ENCODE results near the gene GNAS.
A peak's percentile ranks its signal among the peaks of the same experiment; 100 is the strongest.

Gene GNAS

DNA sequence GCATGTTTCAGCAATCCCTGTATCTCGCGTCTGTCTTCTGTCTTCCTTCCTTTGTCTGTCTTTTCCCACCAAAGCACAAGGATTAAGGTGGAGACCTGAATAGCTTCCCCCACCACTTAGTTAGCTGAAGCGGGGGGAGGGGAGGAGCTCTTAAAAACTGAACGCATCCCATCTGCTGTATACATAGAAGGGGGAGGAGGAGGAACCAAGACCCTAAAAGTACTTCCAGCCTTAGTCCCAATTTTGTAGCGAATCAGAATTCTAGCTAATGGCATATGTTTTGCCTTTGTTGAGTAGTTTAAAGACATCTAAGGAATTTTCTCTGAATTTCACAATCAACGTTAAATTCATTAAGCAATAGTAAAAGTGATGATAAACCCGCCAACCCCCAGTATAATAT lies 47.9 kb downstream of the GNAS start:
- no peak for DNase-seq

DNA sequence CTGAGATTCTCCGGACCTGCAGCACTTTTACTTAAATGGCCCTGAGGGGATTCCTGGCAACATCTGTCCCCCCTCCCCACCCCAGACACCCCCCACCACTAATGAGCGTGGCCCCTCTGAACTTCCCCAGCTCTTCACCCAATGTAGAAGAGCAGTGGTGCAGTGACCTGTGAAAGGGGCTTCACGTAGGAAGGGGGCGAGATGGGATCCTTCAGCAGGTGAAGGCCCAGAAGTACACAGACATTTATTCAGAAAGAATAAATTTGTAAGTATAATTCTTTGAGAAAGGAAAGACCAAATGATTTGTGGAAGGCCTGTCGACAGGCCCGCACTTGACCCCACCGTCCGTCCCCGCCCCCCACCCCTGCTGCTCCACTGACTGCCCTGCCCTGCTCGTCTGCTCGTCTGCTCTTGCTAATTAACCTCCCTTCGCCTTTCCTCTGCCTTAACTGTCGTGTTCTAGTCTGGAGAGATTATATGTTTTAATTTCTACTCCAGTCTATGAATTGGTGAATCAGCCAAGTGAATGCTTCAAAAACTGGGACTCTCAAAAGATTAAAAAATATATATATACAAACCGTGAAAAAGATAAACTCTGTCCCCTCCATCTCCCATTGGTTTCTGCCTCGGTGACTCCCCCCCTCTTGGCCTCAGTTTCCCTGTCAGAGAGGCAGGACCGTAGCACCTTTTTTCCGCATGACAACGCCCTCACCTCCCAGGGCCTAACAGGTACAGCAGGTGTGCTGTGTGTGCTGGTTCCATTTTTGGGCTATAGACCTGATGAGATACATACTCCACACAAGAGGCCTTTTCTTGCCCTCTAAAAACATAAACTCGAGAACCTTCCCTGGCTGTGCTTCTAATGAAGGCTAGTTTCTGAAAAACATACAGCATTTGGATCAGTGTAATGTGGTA lies 49.2 kb downstream of the GNAS start:
- DNase-seq: no peak

DNA sequence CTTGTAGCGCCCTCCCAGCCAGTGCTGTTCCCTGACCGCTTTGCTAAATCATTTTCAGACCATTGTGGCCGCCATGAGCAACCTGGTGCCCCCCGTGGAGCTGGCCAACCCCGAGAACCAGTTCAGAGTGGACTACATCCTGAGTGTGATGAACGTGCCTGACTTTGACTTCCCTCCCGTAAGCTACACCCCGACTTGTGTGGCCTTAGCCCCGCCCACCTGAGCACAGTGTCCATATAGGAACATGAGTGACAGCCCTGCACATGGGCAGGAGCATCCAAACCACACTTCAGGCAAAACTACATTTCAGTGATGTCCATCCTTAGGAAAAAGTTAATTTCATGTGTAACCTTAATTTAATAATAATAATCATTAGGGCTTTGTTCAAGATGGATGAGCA lies 51.1 kb downstream of the GNAS start:
- DNase-seq: no peak

DNA sequence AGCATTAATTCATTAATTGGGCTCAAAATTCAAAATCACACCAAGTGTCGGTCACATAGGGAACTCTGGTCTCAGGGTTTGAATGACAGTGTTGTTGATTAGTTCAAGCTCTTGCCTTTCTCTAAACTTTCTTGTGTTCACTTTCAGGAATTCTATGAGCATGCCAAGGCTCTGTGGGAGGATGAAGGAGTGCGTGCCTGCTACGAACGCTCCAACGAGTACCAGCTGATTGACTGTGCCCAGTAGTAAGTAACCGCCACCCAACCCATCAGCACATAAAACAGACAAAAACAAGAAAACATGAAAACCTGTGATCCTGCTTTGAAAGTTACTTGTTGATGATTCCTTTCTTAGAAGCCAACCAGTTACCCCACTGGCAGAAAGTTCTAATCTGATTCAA lies 52.7 kb downstream of the GNAS start:
- DNase-seq: no peak

- DNase-seq: no peak
These were observed 53.6 kb downstream of the GNAS start for GRCh38 chr20:58906111-58906510.

GRCh38 chr20:58906894-58907293 lies 54.4 kb downstream of the GNAS start:
- peak; percentile 58 to 63 (median 58) for DNase-seq

- peak; percentile 91 to 96 (median 93) for DNase-seq
These were observed 55.0 kb downstream of the GNAS start for GRCh38 chr20:58907320-58908137.

- DNase-seq: no peak
These were observed 55.7 kb downstream of the GNAS start for GRCh38 chr20:58908221-58908620.

- no peak for DNase-seq
These were observed 56.4 kb downstream of the GNAS start for GRCh38 chr20:58908941-58909340.

DNA sequence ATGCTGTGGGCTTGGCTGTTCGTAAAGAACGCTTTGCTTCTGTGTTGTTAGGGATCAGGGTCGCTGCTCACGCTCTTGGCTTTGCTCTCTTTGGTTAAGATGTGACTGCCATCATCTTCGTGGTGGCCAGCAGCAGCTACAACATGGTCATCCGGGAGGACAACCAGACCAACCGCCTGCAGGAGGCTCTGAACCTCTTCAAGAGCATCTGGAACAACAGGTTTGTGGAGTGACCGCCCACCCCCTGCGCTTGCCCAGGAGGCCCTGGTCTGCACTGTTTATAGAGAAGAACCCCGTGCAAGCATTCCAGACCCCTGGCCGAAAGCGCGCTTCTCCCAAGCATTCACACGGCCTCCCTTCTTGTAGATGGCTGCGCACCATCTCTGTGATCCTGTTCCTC lies 57.1 kb downstream of the GNAS start:
- no peak for DNase-seq

GRCh38 chr20:58910473-58910872 lies 58.0 kb downstream of the GNAS start:
- DNase-seq: no peak

GRCh38 chr20:58911309-58911708 lies 58.8 kb downstream of the GNAS start:
- no peak for DNase-seq

DNA sequence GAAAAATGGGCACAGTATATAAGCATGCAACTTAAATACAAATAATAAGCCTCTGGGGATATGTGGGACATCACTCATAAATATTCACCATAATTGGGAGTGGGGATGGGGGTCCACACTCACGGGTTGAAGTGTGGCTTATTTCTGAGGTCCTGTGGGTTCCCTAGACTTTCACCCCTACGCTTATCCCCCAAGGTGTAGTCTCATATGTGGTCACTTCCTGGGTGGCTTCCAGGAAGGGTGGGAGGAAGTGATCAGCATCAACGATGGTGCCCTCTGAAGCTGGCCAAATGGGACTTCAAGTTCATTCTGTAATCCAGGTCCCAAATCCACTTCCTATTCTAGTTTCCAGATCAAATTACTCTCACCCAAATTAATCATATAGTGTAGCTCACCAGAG lies 59.5 kb downstream of the GNAS start:
- DNase-seq: no peak

DNA sequence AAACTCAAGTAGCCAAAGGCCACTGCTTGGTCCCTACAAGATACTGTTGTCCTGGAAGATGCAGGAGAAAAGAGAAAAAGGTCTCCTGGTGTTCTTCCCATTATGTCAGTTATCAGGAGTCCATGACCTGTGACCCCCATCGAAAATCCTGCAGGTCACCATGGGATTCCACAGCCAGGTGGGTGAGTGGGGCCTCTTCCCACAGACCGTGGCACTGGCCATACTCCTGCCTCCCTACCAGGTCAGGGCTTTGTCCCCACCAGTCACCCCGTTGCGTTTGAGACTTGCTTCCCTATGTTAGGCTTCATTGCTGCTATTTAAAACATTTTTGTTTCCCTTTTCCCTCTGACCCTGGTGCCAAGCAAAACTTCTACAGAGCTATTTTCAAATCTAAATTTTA lies 60.6 kb downstream of the GNAS start:
- DNase-seq: no peak

GRCh38 chr20:58918621-58919020 lies 66.1 kb downstream of the GNAS start:
- peak; percentile 34 to 53 (median 49) for DNase-seq

- DNase-seq: no peak
These were observed 69.0 kb downstream of the GNAS start for GRCh38 chr20:58921564-58921963.

GRCh38 chr20:58922036-58922435 lies 69.5 kb downstream of the GNAS start:
- no peak for DNase-seq

DNA sequence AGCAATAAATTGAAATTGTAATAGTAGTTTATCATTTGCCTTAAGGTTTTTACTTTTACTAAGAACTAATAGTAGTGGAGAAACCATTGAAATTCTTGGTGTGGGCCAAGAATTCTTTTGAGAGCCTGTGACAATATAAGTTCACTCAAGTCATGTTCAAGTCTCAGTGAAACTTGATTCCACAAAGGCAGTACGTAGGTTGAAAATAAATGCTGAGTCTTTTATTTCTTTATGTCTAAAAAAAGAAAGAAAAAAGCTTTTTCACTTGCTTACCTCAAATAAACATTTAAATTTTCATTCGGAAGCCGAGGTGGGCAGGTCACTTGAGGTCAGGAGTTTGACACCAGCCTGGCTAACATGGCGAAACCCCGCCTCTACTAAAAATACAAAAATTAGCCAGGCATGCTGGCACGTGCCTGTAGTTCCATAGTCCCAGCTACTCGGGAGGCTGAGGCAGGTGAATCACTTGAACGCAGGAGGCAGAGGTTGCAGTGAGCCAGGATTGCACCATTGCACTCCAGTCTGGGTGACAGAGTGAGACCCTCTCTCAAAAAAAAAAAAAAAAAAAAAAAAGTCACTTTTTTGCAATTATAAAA lies 70.7 kb downstream of the GNAS start:
- DNase-seq: no peak

- no peak for DNase-seq
These were observed 74.4 kb downstream of the GNAS start for GRCh38 chr20:58926802-58927489.

DNA sequence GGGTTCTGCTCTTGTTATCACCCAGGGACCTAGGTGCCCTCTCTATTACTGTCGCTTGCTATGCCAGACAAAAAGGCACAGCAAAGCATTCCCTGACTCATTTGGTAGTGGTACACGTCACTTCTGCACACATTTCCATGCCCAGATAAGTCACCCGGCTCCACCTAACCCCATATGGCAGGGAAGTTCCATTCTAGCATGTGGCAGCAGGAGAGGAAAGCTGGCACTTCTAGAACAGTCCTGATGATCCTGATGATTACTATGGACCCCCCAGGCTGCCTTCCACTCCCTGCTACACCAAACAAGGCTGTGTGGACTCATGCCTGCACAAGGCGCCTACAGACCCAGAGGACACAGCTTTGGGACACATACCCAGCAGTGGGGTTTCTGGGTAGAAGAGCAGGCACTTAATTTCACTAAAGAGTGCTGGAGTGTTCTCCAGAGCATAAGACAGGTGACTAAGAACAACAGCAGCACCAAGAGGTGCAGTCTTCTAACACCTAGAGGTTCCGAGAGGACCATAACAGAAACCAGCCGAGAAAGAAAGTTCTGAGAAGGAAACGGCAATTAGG lies 75.1 kb downstream of the GNAS start:
- no peak for DNase-seq

DNA sequence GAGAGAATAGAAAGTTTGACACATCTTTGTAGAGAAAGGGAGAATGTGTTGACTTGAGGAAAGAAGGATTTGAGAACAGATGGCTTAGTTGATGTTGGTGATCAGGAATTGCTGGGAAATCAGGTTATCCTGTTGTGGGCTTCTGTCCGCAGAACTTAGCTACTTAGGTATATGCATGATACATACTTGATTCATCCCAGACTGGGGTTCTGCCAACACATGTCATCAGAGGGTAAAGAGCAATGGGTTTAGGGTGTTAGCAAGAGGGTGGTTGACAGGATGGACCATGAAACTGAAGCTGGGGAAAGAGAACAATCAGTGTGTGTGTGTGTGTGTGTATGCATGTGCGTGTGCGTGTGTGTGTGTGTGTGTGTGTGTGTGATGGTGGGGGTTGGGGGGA lies 78.0 kb downstream of the GNAS start:
- DNase-seq: no peak

- no peak for DNase-seq
These were observed 79.7 kb downstream of the GNAS start for GRCh38 chr20:58932170-58932569.

DNA sequence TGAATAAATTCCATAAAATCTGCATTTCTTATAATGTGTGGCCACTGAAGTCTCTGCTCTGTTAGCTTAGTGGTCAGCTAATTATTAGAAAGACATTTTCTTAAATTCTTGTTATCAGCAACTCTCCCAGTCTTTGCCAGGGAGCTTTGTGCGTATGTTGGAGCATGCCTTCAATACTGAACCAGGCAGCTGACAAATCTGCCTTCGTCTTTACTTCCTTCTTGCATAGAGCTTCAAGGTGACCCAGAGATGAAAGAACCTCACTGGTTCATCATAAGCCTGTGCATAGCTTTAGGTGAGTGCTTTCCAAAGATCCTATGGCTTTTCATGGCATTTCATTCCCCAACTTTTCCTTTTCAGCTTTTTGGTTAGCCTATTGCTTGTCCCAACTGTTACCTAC lies 85.6 kb downstream of the GNAS start:
- no peak for DNase-seq
